MM.1S (cell line): Measurements from ENCODE around the gene SDK1.

ENCODE experiments used
- DNase-seq: peaks from one replicate; pipeline ENCODE4 v3.0.0-alpha.2; 2015
- H2AFZ ChIP-seq: fragments of 300-600 bp; sonication (generic); 2 replicates; pipeline ENCODE4 v1.6.0; 2016; ENCODE audit warnings: antibody characterized with exemption, low read length
- H3F3A ChIP-seq: fragments of 300-600 bp; sonication (generic); 2 replicates; pipeline ENCODE4 v1.6.1; 2016; ENCODE audit warnings: mild to moderate bottlenecking, antibody characterized with exemption, low read length, moderate library complexity, mixed read lengths; ENCODE audit not compliant: insufficient read depth
- H3K27ac ChIP-seq: fragments of 300-600 bp; sonication (generic); 2 replicates; pipeline ENCODE4 v1.5.1; 2016; ENCODE audit warnings: mild to moderate bottlenecking, low read length
- H3K27me3 ChIP-seq: fragments of 300-600 bp; sonication (generic); replicated peaks from 2 replicates; pipeline ENCODE4 v1.6.0; 2016; ENCODE audit warnings: low read length; ENCODE audit not compliant: insufficient read depth
- H3K36me3 ChIP-seq: fragments of 300-600 bp; sonication (generic); replicated peaks from 2 replicates; pipeline ENCODE4 v1.6.1; 2016; ENCODE audit warnings: mild to moderate bottlenecking, low read length, mixed read lengths; ENCODE audit not compliant: insufficient read depth
- H3K4me1 ChIP-seq: fragments of 300-600 bp; sonication (generic); 2 replicates; pipeline ENCODE4 v1.6.1; 2016; ENCODE audit warnings: low read length, mixed read lengths
- H3K4me2 ChIP-seq: fragments of 300-600 bp; sonication (generic); 2 replicates; pipeline ENCODE4 v1.6.0; 2016; ENCODE audit warnings: low read depth, low read length
- H3K4me3 ChIP-seq: fragments of 300-600 bp; sonication (generic); 2 replicates; pipeline ENCODE4 v1.5.1; 2016; ENCODE audit warnings: low read length, mixed read lengths
- H3K79me2 ChIP-seq: fragments of 300-600 bp; sonication (generic); 2 replicates; pipeline ENCODE4 v1.6.1; 2016; ENCODE audit warnings: mixed run types, low read length, mixed read lengths
- H3K9ac ChIP-seq: fragments of 300-600 bp; sonication (generic); 2 replicates; pipeline ENCODE4 v1.6.1; 2016; ENCODE audit warnings: low read length, mixed read lengths
- H3K9me2 ChIP-seq: fragments of 300-600 bp; sonication (generic); replicated peaks from 2 replicates; pipeline ENCODE4 v1.6.1; 2016; ENCODE audit warnings: mild to moderate bottlenecking, low read length, mixed read lengths; ENCODE audit not compliant: insufficient read depth
- H3K9me3 ChIP-seq: fragments of 300-600 bp; sonication (generic); replicated peaks from 2 replicates; pipeline ENCODE4 v1.6.1; 2016; ENCODE audit warnings: mild to moderate bottlenecking, low read length, mixed read lengths; ENCODE audit not compliant: insufficient read depth
- H4K20me1 ChIP-seq: fragments of 300-600 bp; sonication (generic); 2 replicates; pipeline ENCODE4 v1.6.1; 2016; ENCODE audit warnings: mild to moderate bottlenecking, low read length, moderate library complexity, mixed read lengths; ENCODE audit not compliant: insufficient read depth
- EZH2 ChIP-seq: fragments of 300-600 bp; sonication (generic); optimal IDR thresholded peaks from 2 replicates; pipeline ENCODE3; 2017; ENCODE audit warnings: low read depth, mild to moderate bottlenecking, antibody characterized with exemption, low read length, mixed read lengths
- EZH2phosphoT487 ChIP-seq: fragments of 300-600 bp; sonication (generic); IDR thresholded peaks from 2 replicates; pipeline ENCODE4 v1.6.1; 2018; ENCODE audit warnings: antibody characterized with exemption, low read length
- TF ChIP-seq, protein P1 (sequence below): fragments of 300-600 bp; sonication (generic); IDR thresholded peaks from 2 replicates; pipeline ENCODE4 v1.5.1; 2016; ENCODE audit warnings: antibody characterized with exemption, low read length, mixed read lengths

The SDK1 gene

DNA sequence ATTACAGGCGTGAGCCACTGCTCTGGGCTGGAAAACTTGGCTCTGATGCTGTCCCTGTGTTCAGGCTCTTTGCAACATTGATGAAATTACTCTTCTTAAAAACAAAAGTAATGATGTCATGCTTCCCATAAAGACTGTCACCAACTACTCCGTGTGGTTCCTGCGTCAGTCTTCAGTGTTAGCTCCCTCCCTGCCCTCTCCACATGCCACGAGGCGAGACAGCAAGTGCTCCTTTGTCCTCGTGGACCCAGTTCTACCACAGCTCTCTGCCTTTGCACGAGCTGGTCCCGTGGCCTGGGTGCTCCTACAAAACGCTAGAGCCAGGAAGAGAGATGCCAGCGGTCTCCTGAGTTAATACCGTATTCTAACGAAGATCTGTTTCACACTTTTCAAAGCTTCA is 194.5 kb downstream of the SDK1 start:
- Histone ChIP-seq H3K36me3 (no peaks in the 10 kb centered on the region), H3F3A (no peaks in the 10 kb centered on the region), H3K4me3 (no peak overlapping the region), H3K27ac (no peak overlapping the region), H3K4me2 (no peak overlapping the region), H4K20me1 (no peaks in the 10 kb centered on the region), H3K27me3 (no peaks in the 10 kb centered on the region), H3K9me2 (no peaks in the 10 kb centered on the region), H3K4me1 (no peaks in the 10 kb centered on the region), H2AFZ (no peak overlapping the region), H3K9ac (no peak overlapping the region), H3K9me3 (no peaks in the 10 kb centered on the region), H3K79me2 (no peaks in the 10 kb centered on the region)
- no peak for DNase-seq
- TF ChIP-seq EZH2phosphoT487, result no peak
- TF ChIP-seq EZH2, result no peak
- TF ChIP-seq, protein P1, sequence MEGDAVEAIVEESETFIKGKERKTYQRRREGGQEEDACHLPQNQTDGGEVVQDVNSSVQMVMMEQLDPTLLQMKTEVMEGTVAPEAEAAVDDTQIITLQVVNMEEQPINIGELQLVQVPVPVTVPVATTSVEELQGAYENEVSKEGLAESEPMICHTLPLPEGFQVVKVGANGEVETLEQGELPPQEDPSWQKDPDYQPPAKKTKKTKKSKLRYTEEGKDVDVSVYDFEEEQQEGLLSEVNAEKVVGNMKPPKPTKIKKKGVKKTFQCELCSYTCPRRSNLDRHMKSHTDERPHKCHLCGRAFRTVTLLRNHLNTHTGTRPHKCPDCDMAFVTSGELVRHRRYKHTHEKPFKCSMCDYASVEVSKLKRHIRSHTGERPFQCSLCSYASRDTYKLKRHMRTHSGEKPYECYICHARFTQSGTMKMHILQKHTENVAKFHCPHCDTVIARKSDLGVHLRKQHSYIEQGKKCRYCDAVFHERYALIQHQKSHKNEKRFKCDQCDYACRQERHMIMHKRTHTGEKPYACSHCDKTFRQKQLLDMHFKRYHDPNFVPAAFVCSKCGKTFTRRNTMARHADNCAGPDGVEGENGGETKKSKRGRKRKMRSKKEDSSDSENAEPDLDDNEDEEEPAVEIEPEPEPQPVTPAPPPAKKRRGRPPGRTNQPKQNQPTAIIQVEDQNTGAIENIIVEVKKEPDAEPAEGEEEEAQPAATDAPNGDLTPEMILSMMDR, result no peak

DNA sequence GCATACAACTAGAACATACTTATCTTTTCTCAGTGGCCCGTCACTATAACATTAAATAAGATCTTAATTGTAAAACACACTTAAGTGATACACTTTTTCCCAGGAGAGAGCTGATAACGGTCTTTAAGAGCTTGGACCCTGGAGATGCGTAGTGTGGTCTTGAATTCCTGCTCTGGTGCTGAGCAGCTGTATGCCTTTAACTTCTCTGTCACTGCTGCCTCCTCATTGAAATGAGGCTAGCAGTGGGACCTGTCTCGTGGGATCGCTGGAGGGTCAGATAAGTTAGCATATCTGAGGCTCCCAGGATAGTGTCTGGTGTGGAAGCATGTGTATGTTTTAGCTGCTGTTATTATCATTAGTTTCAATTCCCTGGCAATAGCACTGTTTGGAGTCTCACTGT is 194.9 kb downstream of the SDK1 start:
- H3K36me3 ChIP-seq, result no peaks in the 10 kb centered on the region
- DNase-seq, result no peak
- no peaks in the 10 kb centered on the region for H3K9me3 ChIP-seq
- no peak overlapping the region for H3K4me3 ChIP-seq
- H3K9me2 ChIP-seq, result no peaks in the 10 kb centered on the region
- H3K79me2 ChIP-seq, result no peaks in the 10 kb centered on the region
- no peak overlapping the region for H3K9ac ChIP-seq
- no peak overlapping the region for H3K27ac ChIP-seq
- H3K27me3 ChIP-seq, result no peaks in the 10 kb centered on the region
- H3K4me1 ChIP-seq, result no peaks in the 10 kb centered on the region
- no peaks in the 10 kb centered on the region for H4K20me1 ChIP-seq
- TF ChIP-seq EZH2, result no peak
- TF ChIP-seq, protein P1, result no peak
- no peak for TF ChIP-seq EZH2phosphoT487
- no peaks in the 10 kb centered on the region for H3F3A ChIP-seq
- no peak overlapping the region for H3K4me2 ChIP-seq
- H2AFZ ChIP-seq, result no peak overlapping the region

DNA sequence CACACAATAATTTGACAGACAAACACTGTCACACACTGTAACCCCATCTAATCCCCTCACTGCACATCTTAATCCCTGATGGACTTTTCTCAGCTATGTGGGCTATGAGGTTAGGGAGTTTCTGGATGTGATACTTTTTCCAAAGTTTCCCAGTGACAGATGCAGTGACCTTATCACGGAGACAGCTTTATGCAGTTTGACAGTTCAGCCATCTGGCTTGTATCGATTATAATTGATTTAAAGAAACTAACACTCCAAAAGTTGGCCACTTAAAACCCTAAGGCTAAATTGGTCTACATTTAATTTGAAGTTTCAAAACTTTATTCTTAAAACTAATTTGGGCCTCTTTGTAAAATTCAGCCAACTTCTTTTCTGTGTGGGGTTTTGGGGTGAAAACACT is 196.7 kb downstream of the SDK1 start:
- Histone ChIP-seq H3K9ac (no peak overlapping the region), H4K20me1 (no peaks in the 10 kb centered on the region), H3K4me2 (no peak overlapping the region), H3F3A (no peaks in the 10 kb centered on the region), H3K36me3 (no peaks in the 10 kb centered on the region), H3K27ac (no peak overlapping the region), H3K9me2 (no peaks in the 10 kb centered on the region), H3K79me2 (no peaks in the 10 kb centered on the region), H3K27me3 (no peaks in the 10 kb centered on the region), H3K4me1 (no peaks in the 10 kb centered on the region), H3K4me3 (no peak overlapping the region), H2AFZ (no peak overlapping the region), H3K9me3 (no peaks in the 10 kb centered on the region)
- DNase-seq, result no peak
- TF ChIP-seq, protein P1, result no peak
- TF ChIP-seq EZH2phosphoT487, result no peak
- no peak for TF ChIP-seq EZH2
